Thyroid gland (tissue), 4 donors: Measurements from ENCODE around the gene TMEM237.

Experiments used
- CTCF ChIP-seq, 6 experiments: fragments of 200-600 bp in 3 of 6; fragments of 450-650 bp in 3 of 6; sonication (generic) in 3 of 6; IDR thresholded peaks; one replicate each; pipeline ENCODE4 v1.5.1; 2016 to 2019; ENCODE audit warnings: antibody characterized with exemption in 6 of 6, mild to moderate bottlenecking in 2 of 6, inconsistent platforms in 1 of 6, moderate library complexity in 1 of 6
- POLR2A ChIP-seq, 2 donors: fragments of 450-650 bp; IDR thresholded peaks; one replicate each; pipeline ENCODE4 v1.6.1; 2017; ENCODE audit warnings: antibody characterized with exemption in 2 of 2, mild to moderate bottlenecking in 2 of 2, moderate library complexity in 1 of 2

DNA sequence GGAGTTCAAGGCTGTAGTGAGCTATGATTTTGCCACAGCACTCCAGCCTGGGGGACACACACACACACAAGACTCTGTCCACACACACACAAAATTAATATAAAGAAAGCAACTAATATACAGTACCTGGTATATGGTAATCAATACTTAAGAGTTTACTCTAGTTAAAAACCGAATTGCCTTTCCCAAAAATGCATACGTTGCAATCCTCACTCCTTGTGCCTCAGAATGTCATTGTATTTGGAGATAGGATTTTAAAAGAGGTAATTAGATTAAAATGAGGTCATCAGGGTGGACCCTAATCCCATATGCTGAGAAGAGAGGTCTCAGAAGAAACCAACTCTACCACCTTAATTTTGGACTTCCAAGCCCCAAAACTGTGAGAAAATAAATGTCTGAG lies 35.7 kb downstream of the TMEM237 start:
- TF ChIP-seq CTCF (IDR thresholded peaks at IDR 0.05) (no peak), POLR2A (IDR thresholded peaks at IDR 0.05) (no peak)
